ENCODE measurements around the gene PTPRN2. TPM values are rescaled to one million over a fixed set of nuclear protein-coding genes. Genes with fewer than 3 reads are reported as not detected.

The PTPRN2 gene
- polyA plus RNA-seq, 1 experiment, result 0.02 TPM

DNA sequence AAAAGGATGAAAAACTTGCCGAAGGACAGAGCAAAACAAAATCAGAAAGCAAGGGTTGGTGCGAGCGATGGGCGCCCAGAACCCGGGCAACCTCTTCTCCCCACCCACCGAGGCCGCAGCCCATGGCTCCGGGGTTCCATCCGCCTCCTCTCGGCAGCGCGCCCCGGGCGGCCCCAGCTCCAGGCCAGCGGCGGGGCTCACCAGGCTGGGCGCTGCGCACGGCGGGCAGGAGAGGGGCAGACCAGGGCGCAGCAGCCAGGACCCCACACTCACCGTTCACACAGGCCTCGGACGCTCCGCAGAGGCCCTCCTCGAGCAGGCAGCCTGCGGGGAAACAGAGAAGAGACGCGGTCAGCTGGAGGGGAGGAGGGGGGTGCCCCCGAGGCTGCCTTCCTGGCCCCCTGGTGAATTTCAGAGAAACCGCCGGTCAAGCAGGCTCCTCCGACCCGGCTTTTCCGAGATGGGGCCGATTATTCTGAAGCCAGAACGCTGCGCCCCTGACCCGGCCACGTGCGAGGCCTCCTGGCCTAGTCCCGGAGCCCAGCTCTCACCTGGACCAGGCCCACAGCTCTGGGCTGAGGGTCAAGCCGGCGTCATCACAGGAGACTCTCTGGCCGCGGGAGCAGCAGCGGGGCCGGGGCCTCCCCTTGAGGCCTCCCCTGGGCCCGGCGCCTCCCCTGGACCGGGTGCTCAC is 98.0 kb downstream of the PTPRN2 start:
- ChIA-PET CTCF (no interaction called here), POLR2A (no interaction called here)
- Histone ChIP-seq H3K27me3 (ENCODE audit: control insufficient read depth, insufficient read depth, low read length) (no peaks in the 10 kb centered on the region), H3K27ac (ENCODE audit: low read depth, low read length) (no peak overlapping the region), H3K9me3 (ENCODE audit: control insufficient read depth, insufficient read depth, low read length) (peaks cover 77% of the 10 kb centered on the region), H3K4me3 (ENCODE audit: low read depth, low read length) (no peak overlapping the region)
- TF ChIP-seq, protein P1, sequence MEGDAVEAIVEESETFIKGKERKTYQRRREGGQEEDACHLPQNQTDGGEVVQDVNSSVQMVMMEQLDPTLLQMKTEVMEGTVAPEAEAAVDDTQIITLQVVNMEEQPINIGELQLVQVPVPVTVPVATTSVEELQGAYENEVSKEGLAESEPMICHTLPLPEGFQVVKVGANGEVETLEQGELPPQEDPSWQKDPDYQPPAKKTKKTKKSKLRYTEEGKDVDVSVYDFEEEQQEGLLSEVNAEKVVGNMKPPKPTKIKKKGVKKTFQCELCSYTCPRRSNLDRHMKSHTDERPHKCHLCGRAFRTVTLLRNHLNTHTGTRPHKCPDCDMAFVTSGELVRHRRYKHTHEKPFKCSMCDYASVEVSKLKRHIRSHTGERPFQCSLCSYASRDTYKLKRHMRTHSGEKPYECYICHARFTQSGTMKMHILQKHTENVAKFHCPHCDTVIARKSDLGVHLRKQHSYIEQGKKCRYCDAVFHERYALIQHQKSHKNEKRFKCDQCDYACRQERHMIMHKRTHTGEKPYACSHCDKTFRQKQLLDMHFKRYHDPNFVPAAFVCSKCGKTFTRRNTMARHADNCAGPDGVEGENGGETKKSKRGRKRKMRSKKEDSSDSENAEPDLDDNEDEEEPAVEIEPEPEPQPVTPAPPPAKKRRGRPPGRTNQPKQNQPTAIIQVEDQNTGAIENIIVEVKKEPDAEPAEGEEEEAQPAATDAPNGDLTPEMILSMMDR (IDR thresholded peaks at IDR 0.05; ENCODE audit: low read depth, low read length), result no peak
- no peak for DNase-seq (ENCODE audit: low read depth, low spot score)

DNA sequence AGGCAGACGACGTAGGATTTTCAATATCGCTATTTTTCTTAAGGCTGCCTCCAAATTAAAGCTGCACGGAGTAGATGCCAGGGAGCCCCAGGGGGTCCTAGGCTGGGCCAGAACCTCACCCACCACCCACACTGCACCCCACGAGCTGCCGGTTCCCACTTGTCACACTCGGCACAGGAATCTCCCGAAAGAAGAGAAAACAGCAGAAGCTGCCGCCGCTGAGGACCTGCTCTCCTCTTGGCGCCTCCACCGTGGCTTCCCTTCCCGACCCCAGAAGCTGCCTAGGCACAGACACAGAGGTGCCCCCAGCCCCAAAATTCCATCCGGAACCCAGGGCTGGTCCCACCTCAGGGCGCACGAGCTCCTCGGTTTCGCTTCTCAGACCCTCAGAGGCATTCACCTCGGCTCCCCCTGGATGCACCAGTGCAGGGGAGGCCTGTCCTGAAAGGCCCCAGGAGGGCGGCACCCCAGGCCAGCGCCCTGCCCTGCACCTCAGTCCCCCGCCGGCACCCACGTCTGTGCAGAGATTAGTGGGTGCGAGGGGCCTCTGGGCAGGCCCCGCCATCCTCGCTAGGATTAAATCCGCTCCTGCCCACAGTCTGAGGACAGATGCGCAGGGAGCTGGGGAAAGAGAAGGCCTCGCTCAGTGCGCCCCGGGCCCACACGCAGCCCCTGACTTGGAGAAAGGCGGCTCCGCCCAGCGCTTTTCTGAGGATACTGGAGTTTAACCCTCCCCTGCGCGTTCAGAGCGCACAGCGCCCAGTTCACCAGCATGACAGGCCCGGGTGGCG is 99.2 kb downstream of the PTPRN2 start:
- H3K4me3 ChIP-seq (ENCODE audit: low read depth, low read length), result no peak overlapping the region
- ChIA-PET CTCF (no interaction called here), POLR2A (no interaction called here)
- H3K27me3 ChIP-seq (ENCODE audit: control insufficient read depth, insufficient read depth, low read length), result no peaks in the 10 kb centered on the region
- no peak overlapping the region for H3K27ac ChIP-seq (ENCODE audit: low read depth, low read length)
- TF ChIP-seq, protein P1 (IDR thresholded peaks at IDR 0.05; ENCODE audit: low read depth, low read length), result no peak
- no peak for DNase-seq (ENCODE audit: low read depth, low spot score)
- H3K9me3 ChIP-seq (ENCODE audit: control insufficient read depth, insufficient read depth, low read length), result peaks cover 83% of the 10 kb centered on the region

DNA sequence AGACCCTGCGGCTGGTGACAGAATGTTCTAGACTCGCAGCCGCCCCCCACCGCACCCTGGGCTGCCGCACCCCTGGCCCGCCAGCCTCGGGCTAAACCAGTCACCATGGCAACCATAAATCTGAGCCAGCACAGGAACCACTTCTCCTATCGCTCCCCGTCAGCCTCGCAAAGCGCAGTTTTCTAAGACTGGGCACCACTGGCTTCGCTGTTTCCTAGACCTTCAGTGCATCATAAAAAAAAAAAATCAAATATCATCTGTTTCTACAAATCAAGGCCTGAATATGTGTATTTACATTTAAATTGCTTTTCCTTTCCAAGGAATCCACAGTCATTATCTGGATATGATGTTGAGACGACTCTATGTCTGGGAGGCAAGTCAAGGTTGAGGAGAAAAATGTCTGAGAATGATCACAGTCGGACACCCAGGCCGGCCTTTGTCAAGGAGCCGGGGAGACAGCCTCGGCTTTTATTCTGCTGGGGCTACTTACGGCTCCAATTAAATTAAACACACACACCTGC is 99.9 kb downstream of the PTPRN2 start:
- Histone ChIP-seq H3K4me3 (ENCODE audit: low read depth, low read length) (no peak overlapping the region), H3K9me3 (ENCODE audit: control insufficient read depth, insufficient read depth, low read length) (peaks cover 84% of the 10 kb centered on the region), H3K27me3 (ENCODE audit: control insufficient read depth, insufficient read depth, low read length) (no peaks in the 10 kb centered on the region), H3K27ac (ENCODE audit: low read depth, low read length) (no peak overlapping the region)
- no peak for DNase-seq (ENCODE audit: low read depth, low spot score)
- TF ChIP-seq, protein P1 (IDR thresholded peaks at IDR 0.05; ENCODE audit: low read depth, low read length), result no peak
- ChIA-PET CTCF (no interaction called here), POLR2A (no interaction called here)

DNA sequence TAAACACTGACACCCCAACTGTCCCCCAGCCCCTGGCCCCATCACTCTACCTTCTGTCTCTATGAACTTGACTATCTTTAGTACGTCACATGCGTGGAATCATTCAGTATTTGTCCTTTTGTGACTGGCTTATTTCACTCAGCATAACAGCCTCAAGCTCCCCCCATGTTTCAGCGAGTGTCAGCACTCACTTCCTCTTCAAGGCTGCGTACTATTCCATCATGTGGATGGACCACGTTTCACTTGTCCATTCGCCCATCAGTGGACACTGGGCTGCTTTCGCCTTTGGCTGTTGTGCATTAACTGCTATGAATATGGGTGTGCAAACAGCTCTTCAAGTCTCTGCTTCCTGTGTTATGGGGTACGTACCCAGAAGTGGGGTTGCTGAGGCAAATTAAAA is 100.7 kb downstream of the PTPRN2 start:
- Histone ChIP-seq H3K27ac (ENCODE audit: low read depth, low read length) (no peak overlapping the region), H3K4me3 (ENCODE audit: low read depth, low read length) (no peak overlapping the region), H3K27me3 (ENCODE audit: control insufficient read depth, insufficient read depth, low read length) (no peaks in the 10 kb centered on the region), H3K9me3 (ENCODE audit: control insufficient read depth, insufficient read depth, low read length) (peaks cover 80% of the 10 kb centered on the region)
- TF ChIP-seq, protein P1 (IDR thresholded peaks at IDR 0.05; ENCODE audit: low read depth, low read length), result no peak
- ChIA-PET CTCF (no interaction called here), POLR2A (no interaction called here)
- DNase-seq (ENCODE audit: low read depth, low spot score), result no peak
